GM12878 (cell line): ENCODE results near the gene RBM8A. TPM values are rescaled to one million over a fixed set of nuclear protein-coding genes. Genes with fewer than 3 reads are reported as not detected.

ENCODE experiments used
- ATAC-seq: fragments of 200-7000 bp; cut with Tn5 transposase; 3 replicates; pipeline ENCODE4 v1.9.1; 2020; ENCODE audit warnings: mild to moderate bottlenecking, moderate library complexity
- BruUV-seq: library from RNA; stranded (reverse); fragments of 400-500 nt; replicated peaks from 2 replicates; lab custom pipeline; 2021; lab: Mats Ljungman, UMichigan
- CTCF ChIA-PET: fragments of 300-600 bp; sonication (Branson Sonifier 250); formaldehyde crosslinking; extraction: SDS; loops from one replicate; lab custom pipeline; 2021; ENCODE audit warnings: inconsistent platforms; lab: Yijun Ruan, JAX
- POLR2A ChIA-PET: fragments of 350-600 bp; formaldehyde crosslinking; extraction: SDS; loops from one replicate; lab custom pipeline; 2021; ENCODE audit warnings: inconsistent platforms; lab: Charles Lee
- RAD21 ChIA-PET: fragments of 300-600 bp; sonication (Branson Sonifier 250); formaldehyde crosslinking; loops from one replicate; lab custom pipeline; 2023; ENCODE audit warnings: antibody characterized with exemption; ENCODE audit not compliant: unreplicated experiment; lab: Charles Lee
- SMC1A ChIA-PET: fragments of 300-600 bp; sonication (Branson Sonifier 250); formaldehyde crosslinking; loops from one replicate; lab custom pipeline; 2023; ENCODE audit not compliant: unreplicated experiment, uncharacterized antibody; lab: Charles Lee
- DNase-seq: peaks from one replicate; pipeline ENCODE4 v3.0.0-alpha.2; 2011; ENCODE audit warnings: low read depth, low spot score
- FAIRE-seq: peaks from 3 replicates; lab custom pipeline; 2011; peaks lifted over from hg19 to GRCh38; lab: Jason Lieb, UNC
- H2AFZ ChIP-seq: 2 replicates; pipeline ENCODE4 v1.6.0; 2011; ENCODE audit warnings: low read depth, low read length, control low read depth; ENCODE audit not compliant: control insufficient read depth
- H3K27ac ChIP-seq: 2 replicates; pipeline ENCODE4 v1.5.1; 2011; ENCODE audit warnings: control low read depth; ENCODE audit not compliant: control insufficient read depth, insufficient read depth
- H3K27me3 ChIP-seq, 2 experiments: replicated peaks in 1 of 2; 2 replicates each; pipeline versions ENCODE4 v1.6.0 to v1.6.1; 2011; ENCODE audit warnings: low read length in 1 of 2; ENCODE audit not compliant: control insufficient read depth in 2 of 2, insufficient read depth in 2 of 2
- H3K36me3 ChIP-seq, 2 experiments: 2 replicates each; pipeline ENCODE4 v1.5.1; 2011; ENCODE audit warnings: low read length in 1 of 2; ENCODE audit not compliant: control insufficient read depth in 2 of 2, insufficient read depth in 2 of 2
- H3K4me1 ChIP-seq: 2 replicates; pipeline ENCODE4 v1.6.1; 2011; ENCODE audit warnings: mild to moderate bottlenecking, low read length, moderate library complexity, mixed read lengths; ENCODE audit not compliant: control insufficient read depth, insufficient read depth
- H3K4me2 ChIP-seq: 2 replicates; pipeline ENCODE4 v1.6.0; 2011; ENCODE audit warnings: control low read depth; ENCODE audit not compliant: control insufficient read depth, insufficient read depth
- H3K4me3 ChIP-seq: fragments of 200-600 bp; sonication (generic); 2 replicates; pipeline ENCODE4 v1.5.1; 2016
- H3K79me2 ChIP-seq: 2 replicates; pipeline ENCODE4 v1.6.0; 2011; ENCODE audit warnings: low read length; ENCODE audit not compliant: control insufficient read depth, insufficient read depth
- H3K9ac ChIP-seq: 2 replicates; pipeline ENCODE4 v1.8.0; 2011; ENCODE audit warnings: low read length, control low read depth, mixed read lengths; ENCODE audit not compliant: control insufficient read depth, insufficient read depth
- H3K9me3 ChIP-seq: replicated peaks from 3 replicates; pipeline ENCODE4 v1.5.1; 2011; ENCODE audit warnings: mild to moderate bottlenecking, low read length; ENCODE audit not compliant: control insufficient read depth, insufficient read depth
- H4K20me1 ChIP-seq: 2 replicates; pipeline ENCODE4 v1.6.0; 2011; ENCODE audit not compliant: control insufficient read depth, insufficient read depth
- BACH1 ChIP-seq: fragments of 450-650 bp; IDR thresholded peaks from 2 replicates; pipeline ENCODE4 v1.6.1; 2017; ENCODE audit warnings: mild to moderate bottlenecking, borderline replicate concordance
- CBX5 ChIP-seq: sonication (generic); IDR thresholded peaks from 2 replicates; pipeline ENCODE4 v1.6.1; 2016; ENCODE audit warnings: low read depth, moderate library complexity, mild to moderate bottlenecking, inconsistent platforms
- CEBPZ ChIP-seq: fragments of 150-350 bp; IDR thresholded peaks from 2 replicates; pipeline ENCODE4 v1.6.1; 2016; ENCODE audit warnings: low read depth, low read length
- CHD2 ChIP-seq: IDR thresholded peaks from 2 replicates; pipeline ENCODE4 v1.6.1; 2011; ENCODE audit warnings: low read depth, low read length, improper control_type of control experiment, borderline replicate concordance
- EED ChIP-seq: sonication (generic); IDR thresholded peaks from 2 replicates; pipeline ENCODE4 v1.6.1; 2016; ENCODE audit warnings: antibody characterized with exemption, low read depth
- IRF4 ChIP-seq: IDR thresholded peaks from 2 replicates; pipeline ENCODE4 v1.6.1; 2011; ENCODE audit warnings: low read depth, low read length
- MYC ChIP-seq: IDR thresholded peaks from 2 replicates; pipeline ENCODE4 v1.6.1; 2011; ENCODE audit warnings: mild to moderate bottlenecking, low read length, moderate library complexity, inconsistent platforms; ENCODE audit not compliant: insufficient read depth, insufficient replicate concordance, insufficient read length, severe bottlenecking
- SMAD1 ChIP-seq: fragments of 450-650 bp; IDR thresholded peaks from 2 replicates; pipeline ENCODE4 v1.6.1; 2018; ENCODE audit warnings: mild to moderate bottlenecking, low read depth; ENCODE audit not compliant: partially characterized antibody
- SPI1 ChIP-seq: IDR thresholded peaks from 2 replicates; pipeline ENCODE4 v1.6.1; 2011; ENCODE audit warnings: low read depth, mild to moderate bottlenecking, low read length, moderate library complexity, borderline replicate concordance; ENCODE audit not compliant: insufficient read depth
- SRF ChIP-seq, 2 experiments: IDR thresholded peaks; 2 replicates each; pipeline ENCODE4 v1.6.1; 2011; ENCODE audit warnings: low read depth in 2 of 2, low read length in 2 of 2, mild to moderate bottlenecking in 1 of 2, moderate library complexity in 1 of 2
- ZBTB11 ChIP-seq: fragments of 450-650 bp; formaldehyde crosslinking; IDR thresholded peaks from 2 replicates; pipeline ENCODE4 v1.5.0; 2022; ENCODE audit warnings: mild to moderate bottlenecking, missing genetic modification characterization
- ZNF274 ChIP-seq: IDR thresholded peaks from one replicate; pipeline ENCODE4 v1.8.0; 2011; ENCODE audit not compliant: insufficient read length, insufficient read depth
- WGBS: methylation state at CpG from one replicate; pipeline ENCODE4 v1.1.6; 2016; ENCODE audit warnings: low lambda C conversion rate; ENCODE audit not compliant: insufficient replicate concordance, insufficient coverage; ENCODE audit errors: missing lambda C conversion rate; 5-methylcytosine and 5-hydroxymethylcytosine counted together
- in situ Hi-C: fragments of 300-500 bp; cut with MboI; formaldehyde crosslinking; loops from 9 replicates; pipeline ENCODE4 v1.14.3; 2018; ENCODE audit warnings: mixed read lengths
- intact Hi-C: fragments of 100-400 bp; cut with micrococcal nuclease; formaldehyde crosslinking; loops from one replicate; pipeline ENCODE4 v1.14.2; 2022; ENCODE audit not compliant: unreplicated experiment
- polyA plus RNA-seq, 11 experiments: library from polyadenylated mRNA; depleted of rRNA in 4 of 11; unstranded in 6 of 11; stranded (reverse) in 5 of 11; fragments of >200 nt; fragmentation: Nextera tagmentation in 4 of 11; fragmentation: Illumina TruSeq in 1 of 11; extraction: Ambion mirVana in 4 of 11; extraction: Trizol in 1 of 11; gene quantifications; 1 replicate in 1 of 11; 2 replicates in 10 of 11; pipeline versions ENCODE4 v1.2.1 to v1.2.3, GENCODE V29; 2011 to 2016; ENCODE audit warnings: inconsistent platforms in 2 of 11, missing spikeins in 2 of 11, low read depth in 1 of 11
- total RNA-seq, 4 experiments: library from RNA; depleted of rRNA in 3 of 4; stranded (reverse); fragments of >200 nt in 3 of 4; fragmentation: Illumina TruSeq in 1 of 4; extraction: Trizol in 1 of 4; gene quantifications; 2 replicates each; pipeline versions ENCODE4 v1.2.1 to v1.2.3, GENCODE V29; 2013 to 2021

Gene RBM8A
- total and polyA plus RNA-seq, 10 of the 15 experiments (the other 5 are each of a cell fraction or from before 2014, with no cell fraction given): 110 to 1,248 (median 248) TPM

- in situ Hi-C loops (no loop called here), intact Hi-C loops (no loop called here)
- Histone ChIP-seq H3K4me3 (no peak overlapping the region), H4K20me1 (no peaks in the 10 kb centered on the region), H3K4me1 (peaks cover 10% of the 10 kb centered on the region; the same call in 1 of the 2 replicates), H2AFZ (no peak overlapping the region), H3K9me3 (no peaks in the 10 kb centered on the region), H3K79me2 (no peaks in the 10 kb centered on the region), H3K27ac (no peak overlapping the region; the same call in 1 of the 2 replicates), H3K27me3 (no peaks in the 10 kb centered on the region), H3K9ac (no peak overlapping the region), H3K36me3 (peaks cover 0 to 8% of the 10 kb centered on the region in 2 experiments; a peak in 3 of 4 replicates), H3K4me2 (no peak overlapping the region)
- WGBS: 47% methylated on average over 11 of the region's 11 CpGs
- no peak for FAIRE-seq
- no TSS peak for BruUV-seq
- ChIA-PET RAD21 (interaction anchor here (0.6 to 2.0 kb wide), 3 partner anchors 21 to 68 kb away, joined by 3 to 6 read pairs (median 6); no protein-coding TSS in a partner anchor), SMC1A (no interaction called here), POLR2A (interaction anchor here (0.7 kb wide), 1 partner anchor 48 kb away, joined by 3 read pairs; no protein-coding TSS in a partner anchor), CTCF (interaction anchor here (2.2 to 8.0 kb wide), 4 partner anchors 21 to 66 kb away, joined by 7 to 80 read pairs (median 51); partner anchors contain the start of genes ANKRD34A, NUDT17, PIAS3 and POLR3GL)
- DNase-seq: no peak
- ATAC-seq: peak; percentile 16; the same call in 1 of the 3 replicates
- TF ChIP-seq IRF4 (peak; percentile 40; the same call in 1 of the 2 replicates), CEBPZ (no peak), CBX5 (no peak), BACH1 (no peak), MYC (no peak), EED (peak; percentile 43; the same call in 1 of the 2 replicates), ZBTB11 (no peak), SPI1 (peak; percentile 86), CHD2 (no peak), SRF (IDR thresholded peaks at IDR 0.05; ENCODE audit: low read depth in 2 of 2, low read length in 2 of 2) (no peak), SMAD1 (no peak), ZNF274 (no peak)
These were observed 15.1 kb downstream of the RBM8A start for GRCh38 chr1:145912128-145912641.
